Jurkat, Clone E6-1 (cell line): ENCODE results near the gene TEX14.

Experiments used
- DNase-seq: peaks from one replicate; pipeline ENCODE4 v3.0.0-alpha.2; 2011; ENCODE audit warnings: low read depth, low spot score
- H3K4me3 ChIP-seq: 2 replicates; pipeline ENCODE4 v1.5.1; 2011; ENCODE audit warnings: mild to moderate bottlenecking, low read length, control low read depth, moderate library complexity

Gene TEX14

GRCh38 chr17:58535431-58535830 is 156.4 kb downstream of the TEX14 start:
- H3K4me3 ChIP-seq, result no peak overlapping the region
- DNase-seq, result no peak

- no peak for DNase-seq
- no peak overlapping the region for H3K4me3 ChIP-seq
These were observed 156.9 kb downstream of the TEX14 start for GRCh38 chr17:58534901-58535421.

- DNase-seq, result no peak
- H3K4me3 ChIP-seq, result no peak overlapping the region
These were observed 157.5 kb downstream of the TEX14 start for GRCh38 chr17:58534331-58534730.

- no peak overlapping the region for H3K4me3 ChIP-seq
- DNase-seq, result no peak
These were observed 158.1 kb downstream of the TEX14 start for GRCh38 chr17:58533616-58534188.

- H3K4me3 ChIP-seq, result no peak overlapping the region
- no peak for DNase-seq
These were observed 159.3 kb downstream of the TEX14 start for GRCh38 chr17:58532555-58532951.

GRCh38 chr17:58531661-58532554 is 159.9 kb downstream of the TEX14 start:
- no peak for DNase-seq
- peak overlapping the region; percentile 28 for H3K4me3 ChIP-seq

GRCh38 chr17:58531122-58531521 is 160.7 kb downstream of the TEX14 start:
- no peak for DNase-seq
- H3K4me3 ChIP-seq, result peak overlapping the region; percentile 28

- no peak for DNase-seq
- H3K4me3 ChIP-seq, result no peak overlapping the region
These were observed 161.2 kb downstream of the TEX14 start for GRCh38 chr17:58530655-58531054.

GRCh38 chr17:58529275-58529674 is 162.6 kb downstream of the TEX14 start:
- no peak overlapping the region for H3K4me3 ChIP-seq
- no peak for DNase-seq

- no peak overlapping the region for H3K4me3 ChIP-seq
- DNase-seq, result no peak
These were observed 163.4 kb downstream of the TEX14 start for GRCh38 chr17:58528443-58528842.

GRCh38 chr17:58527949-58528348 is 163.9 kb downstream of the TEX14 start:
- no peak for DNase-seq
- no peak overlapping the region for H3K4me3 ChIP-seq

GRCh38 chr17:58527306-58527705 is 164.5 kb downstream of the TEX14 start:
- no peak overlapping the region for H3K4me3 ChIP-seq
- no peak for DNase-seq

GRCh38 chr17:58525239-58525638 is 166.6 kb downstream of the TEX14 start:
- H3K4me3 ChIP-seq, result no peak overlapping the region
- DNase-seq, result no peak

- no peak for DNase-seq
- H3K4me3 ChIP-seq, result no peak overlapping the region
These were observed 170.2 kb downstream of the TEX14 start for GRCh38 chr17:58521680-58522079.

- DNase-seq, result no peak
- no peak overlapping the region for H3K4me3 ChIP-seq
These were observed 170.9 kb downstream of the TEX14 start for GRCh38 chr17:58520843-58521430.

GRCh38 chr17:58517928-58518609 is 173.8 kb downstream of the TEX14 start:
- peak overlapping the region; percentile 95 for H3K4me3 ChIP-seq
- DNase-seq, result peak; percentile 100

GRCh38 chr17:58517378-58517927 is 174.4 kb downstream of the TEX14 start:
- no peak for DNase-seq
- H3K4me3 ChIP-seq, result peak overlapping the region; percentile 85

GRCh38 chr17:58516644-58517377 is 175.0 kb downstream of the TEX14 start:
- DNase-seq, result no peak
- peak overlapping the region; percentile 85 for H3K4me3 ChIP-seq

GRCh38 chr17:58515286-58515685 is 176.6 kb downstream of the TEX14 start:
- no peak for DNase-seq
- no peak overlapping the region for H3K4me3 ChIP-seq
